CD4-positive, CD25-positive, alpha-beta regulatory T cell (primary cell): Measurements from ENCODE around the gene AKR1B1. TPM values are rescaled to one million over a fixed set of nuclear protein-coding genes. Genes with fewer than 3 reads are reported as not detected.
A peak's percentile ranks its signal among the peaks of the same experiment; 100 is the strongest.

Experiments
- ATAC-seq, 2 donors: fragments of 150-1000 bp; cut with Tn5 transposase; one replicate each; pipeline ENCODE4 v1.10.0; 2021; ENCODE audit warnings: low read depth in 2 of 2, moderate number of reproducible peaks in 2 of 2, moderate library complexity in 1 of 2
- DNase-seq, 3 donors: peaks; one replicate each; pipeline versions ENCODE4 v3.0.0 to v3.0.0-alpha.2; 2012 to 2022; ENCODE audit warnings: mixed read lengths in 1 of 3
- H3K27ac ChIP-seq: one replicate; pipeline ENCODE4 v1.7.0; 2013; ENCODE audit warnings: mild to moderate bottlenecking, low read length; ENCODE audit not compliant: insufficient read depth, poor library complexity, severe bottlenecking
- H3K27me3 ChIP-seq: one replicate; pipeline ENCODE4 v1.7.0; 2013; ENCODE audit warnings: low read length; ENCODE audit not compliant: control insufficient read depth, insufficient read depth
- H3K36me3 ChIP-seq: one replicate; pipeline ENCODE4 v1.7.0; 2013; ENCODE audit warnings: mild to moderate bottlenecking, low read length, moderate library complexity; ENCODE audit not compliant: control insufficient read depth, insufficient read depth
- H3K4me1 ChIP-seq: 2 replicates; pipeline ENCODE4 v1.7.0; 2013; ENCODE audit warnings: mild to moderate bottlenecking, low read length; ENCODE audit not compliant: insufficient read depth, control insufficient read depth, poor library complexity, severe bottlenecking
- H3K4me3 ChIP-seq: one replicate; pipeline ENCODE4 v1.7.0; 2013; ENCODE audit warnings: low read depth, mild to moderate bottlenecking, low read length, moderate library complexity
- H3K9me3 ChIP-seq, 2 experiments: 1 replicate in 1 of 2; 2 replicates in 1 of 2; pipeline ENCODE4 v1.7.0; 2013; ENCODE audit warnings: low read length in 2 of 2, mild to moderate bottlenecking in 1 of 2, moderate library complexity in 1 of 2; ENCODE audit not compliant: control insufficient read depth in 2 of 2
- H3K27ac Mint-ChIP-seq, 3 donors: one replicate each; pipeline ENCODE4 v1.8.0; 2020 to 2022; ENCODE audit warnings: mild to moderate bottlenecking in 3 of 3, mixed read lengths in 3 of 3, moderate library complexity in 2 of 3
- H3K27me3 Mint-ChIP-seq: one replicate; pipeline ENCODE4 v1.8.0; 2022; ENCODE audit warnings: mild to moderate bottlenecking, mixed read lengths
- H3K36me3 Mint-ChIP-seq: one replicate; pipeline ENCODE4 v1.8.0; 2020; ENCODE audit warnings: mixed read lengths
- H3K4me1 Mint-ChIP-seq, 4 donors: one replicate each; pipeline ENCODE4 v1.8.0; 2020 to 2022; ENCODE audit warnings: mixed read lengths in 4 of 4, mild to moderate bottlenecking in 1 of 4
- H3K4me3 Mint-ChIP-seq, 4 donors: one replicate each; pipeline ENCODE4 v1.8.0; 2020 to 2022; ENCODE audit warnings: mild to moderate bottlenecking in 4 of 4, mixed read lengths in 4 of 4, moderate library complexity in 3 of 4
- H3K9me3 Mint-ChIP-seq, 7 donors: one replicate each; pipeline ENCODE4 v1.8.0; 2020 to 2022; ENCODE audit warnings: mixed read lengths in 7 of 7, mild to moderate bottlenecking in 3 of 7, moderate library complexity in 2 of 7
- polyA plus RNA-seq, 4 donors: library from polyadenylated mRNA; unstranded; fragments of 300-500 nt; fragmentation: Illumina TruSeq; gene quantifications; one replicate each; pipeline ENCODE4 v1.2.3, GENCODE V29; 2021
- total RNA-seq: library from RNA; stranded (reverse); gene quantifications from one replicate; pipeline ENCODE4 v1.2.3, GENCODE V29; 2022

Gene AKR1B1
- total and polyA plus RNA-seq, 5 donors from 2014 or later: 44.6 to 137 (median 114) TPM

- H3K4me3 ChIP-seq: no peak overlapping the region
- peaks cover 5% of the 10 kb centered on the region for H3K27me3 Mint-ChIP-seq
- H3K36me3 ChIP-seq: no peaks in the 10 kb centered on the region
- H3K27me3 ChIP-seq: no peaks in the 10 kb centered on the region
- DNase-seq (no peak), ATAC-seq (no peak)
- H3K27ac Mint-ChIP-seq: no peak overlapping the region
- H3K4me1 ChIP-seq: no peaks in the 10 kb centered on the region
- no peaks in the 10 kb centered on the region for H3K9me3 ChIP-seq
- H3K4me3 Mint-ChIP-seq: no peak overlapping the region
- no peaks in the 10 kb centered on the region for H3K4me1 Mint-ChIP-seq
- H3K36me3 Mint-ChIP-seq: no peaks in the 10 kb centered on the region
- no peak overlapping the region for H3K27ac ChIP-seq
- H3K9me3 Mint-ChIP-seq: peaks cover 0 to 2% (median 0%) of the 10 kb centered on the region in 7 donors
Observed at GRCh38 chr7:134414109-134414508, 44.8 kb downstream of the AKR1B1 start.

DNA sequence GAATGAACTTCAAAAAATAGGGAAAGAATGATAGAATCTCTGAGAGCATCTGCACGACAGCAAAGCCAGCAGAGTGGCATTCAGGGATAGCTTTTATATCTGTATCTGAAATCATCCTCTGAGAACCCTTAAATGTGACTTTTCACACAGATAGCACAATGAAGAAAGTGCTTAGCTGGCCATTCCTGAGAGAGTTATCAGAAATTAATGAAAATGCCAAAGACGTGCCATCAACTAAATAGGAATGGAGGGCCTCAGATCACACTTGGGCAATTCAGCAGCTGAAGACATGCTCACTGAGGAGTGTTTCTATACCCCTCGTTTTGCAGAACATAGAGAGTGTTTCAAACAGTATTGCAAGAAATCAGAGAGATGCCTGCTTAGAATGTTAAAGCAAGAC is 51.6 kb downstream of the AKR1B1 start:
- Mint-ChIP-seq H3K4me3 (no peak overlapping the region), H3K4me1 (peaks cover 0 to 1% (median 0%) of the 10 kb centered on the region in 4 donors), H3K27me3 (no peaks in the 10 kb centered on the region), H3K9me3 (peaks cover 0 to 1% (median 0%) of the 10 kb centered on the region in 7 donors), H3K36me3 (no peaks in the 10 kb centered on the region), H3K27ac (no peak overlapping the region)
- H3K27me3 ChIP-seq: no peaks in the 10 kb centered on the region
- ATAC-seq (no peak), DNase-seq (no peak)
- H3K4me1 ChIP-seq: no peaks in the 10 kb centered on the region
- no peaks in the 10 kb centered on the region for H3K36me3 ChIP-seq
- H3K27ac ChIP-seq: no peak overlapping the region
- no peaks in the 10 kb centered on the region for H3K9me3 ChIP-seq
- no peak overlapping the region for H3K4me3 ChIP-seq

DNA sequence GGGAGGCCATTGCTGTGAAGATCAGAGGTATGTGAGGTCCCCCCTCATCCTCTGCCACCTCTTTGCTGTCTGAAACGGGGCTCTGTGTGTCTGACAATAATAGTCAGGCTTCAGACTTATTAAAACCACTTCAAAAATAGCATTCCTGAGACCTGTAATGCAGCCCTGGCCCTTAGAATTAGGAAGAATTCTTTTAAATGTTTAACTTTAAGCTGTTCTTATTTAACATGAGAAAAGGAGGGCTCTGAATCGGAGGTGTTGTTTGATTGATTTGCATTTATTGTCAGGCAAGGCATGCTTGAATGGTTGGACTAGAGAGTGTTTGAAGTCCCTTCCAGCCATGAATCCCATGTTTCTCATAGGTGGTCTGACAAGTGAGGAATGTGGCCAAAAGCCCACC is 52.5 kb downstream of the AKR1B1 start:
- H3K4me3 ChIP-seq: no peak overlapping the region
- H3K27ac ChIP-seq: no peak overlapping the region
- Mint-ChIP-seq H3K4me1 (peaks cover 0 to 1% (median 0%) of the 10 kb centered on the region in 4 donors), H3K4me3 (no peak overlapping the region), H3K27ac (no peak overlapping the region), H3K27me3 (peaks cover 5% of the 10 kb centered on the region), H3K9me3 (peaks cover 0 to 1% (median 0%) of the 10 kb centered on the region in 7 donors), H3K36me3 (no peaks in the 10 kb centered on the region)
- H3K9me3 ChIP-seq: no peaks in the 10 kb centered on the region
- H3K36me3 ChIP-seq: no peaks in the 10 kb centered on the region
- DNase-seq: no peak
- H3K27me3 ChIP-seq: no peaks in the 10 kb centered on the region
- no peak for ATAC-seq
- no peaks in the 10 kb centered on the region for H3K4me1 ChIP-seq

DNA sequence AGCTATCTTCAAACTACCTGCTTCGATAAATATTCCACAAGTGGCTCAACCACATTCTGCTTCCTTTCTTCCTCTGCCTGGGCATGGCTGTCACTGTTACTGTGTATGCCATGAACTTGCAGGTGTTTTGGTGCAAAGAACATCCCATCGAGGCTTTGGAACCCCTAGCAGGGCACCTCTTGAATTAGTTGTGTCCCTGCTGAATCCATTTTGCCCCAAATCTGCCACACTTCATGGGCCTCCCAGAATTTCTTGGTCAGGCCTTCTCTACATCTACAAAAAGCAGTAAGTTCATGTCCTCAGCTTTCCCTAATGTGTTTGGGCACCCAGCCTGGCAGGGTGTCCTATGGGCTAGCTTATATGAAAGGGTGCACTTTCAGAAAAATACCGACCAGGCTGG is 53.6 kb downstream of the AKR1B1 start:
- ATAC-seq: no peak
- no peak overlapping the region for H3K27ac ChIP-seq
- no peaks in the 10 kb centered on the region for H3K36me3 Mint-ChIP-seq

DNA sequence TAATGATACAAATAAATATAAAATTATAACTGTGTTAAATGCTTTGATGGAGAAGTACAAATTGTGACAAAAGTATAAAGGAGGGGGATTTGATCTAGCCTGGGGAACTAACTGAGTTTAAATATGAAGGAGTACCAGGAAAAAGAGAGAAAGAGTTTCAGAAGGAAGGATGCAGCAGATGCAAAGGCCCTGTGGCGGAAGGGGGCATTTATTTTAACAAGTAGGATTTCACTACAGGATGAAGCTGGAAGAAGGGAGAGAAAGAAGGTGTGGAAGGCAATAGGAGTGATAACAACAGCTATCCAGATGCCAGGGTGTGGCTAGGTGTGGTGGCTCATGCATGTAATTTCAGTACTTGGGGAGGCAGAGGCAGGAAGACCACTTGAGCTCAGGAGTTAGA is 55.8 kb downstream of the AKR1B1 start:
- no peak for DNase-seq
- Mint-ChIP-seq H3K36me3 (no peaks in the 10 kb centered on the region), H3K9me3 (peaks cover 0 to 1% (median 0%) of the 10 kb centered on the region in 7 donors)

More for the DNA sequence above, 53.6 kb downstream of the AKR1B1 start:
- Mint-ChIP-seq H3K27me3 (peaks cover 6% of the 10 kb centered on the region), H3K9me3 (peaks cover 0 to 1% (median 0%) of the 10 kb centered on the region in 7 donors), H3K4me1 (peaks cover 0 to 1% (median 0%) of the 10 kb centered on the region in 4 donors), H3K27ac (no peak overlapping the region), H3K4me3 (no peak overlapping the region)
- no peaks in the 10 kb centered on the region for H3K27me3 ChIP-seq
- no peaks in the 10 kb centered on the region for H3K36me3 ChIP-seq
- no peak for DNase-seq
- no peak overlapping the region for H3K4me3 ChIP-seq
- no peaks in the 10 kb centered on the region for H3K9me3 ChIP-seq
- no peaks in the 10 kb centered on the region for H3K4me1 ChIP-seq

GRCh38 chr7:134400859-134401258 is 58.0 kb downstream of the AKR1B1 start:
- Mint-ChIP-seq H3K4me1 (no peaks in the 10 kb centered on the region), H3K36me3 (no peaks in the 10 kb centered on the region), H3K9me3 (peaks cover 0 to 1% (median 0%) of the 10 kb centered on the region in 7 donors), H3K27me3 (peaks cover 6% of the 10 kb centered on the region), H3K27ac (no peak overlapping the region), H3K4me3 (no peak overlapping the region)
- Histone ChIP-seq H3K27me3 (no peaks in the 10 kb centered on the region), H3K4me1 (no peaks in the 10 kb centered on the region), H3K27ac (no peak overlapping the region), H3K9me3 (no peaks in the 10 kb centered on the region), H3K36me3 (no peaks in the 10 kb centered on the region), H3K4me3 (no peak overlapping the region)
- ATAC-seq (no peak), DNase-seq (no peak)

More for the DNA sequence above, 55.8 kb downstream of the AKR1B1 start:
- no peak overlapping the region for H3K4me3 Mint-ChIP-seq
- Histone ChIP-seq H3K27ac (no peak overlapping the region), H3K4me1 (no peaks in the 10 kb centered on the region), H3K4me3 (no peak overlapping the region), H3K27me3 (no peaks in the 10 kb centered on the region), H3K36me3 (no peaks in the 10 kb centered on the region), H3K9me3 (no peaks in the 10 kb centered on the region)
- no peak for ATAC-seq
- H3K4me1 Mint-ChIP-seq: peaks cover 0 to 1% (median 0%) of the 10 kb centered on the region in 4 donors
- no peak overlapping the region for H3K27ac Mint-ChIP-seq
- peaks cover 6% of the 10 kb centered on the region for H3K27me3 Mint-ChIP-seq

- no peak overlapping the region for H3K4me3 Mint-ChIP-seq
- H3K4me1 Mint-ChIP-seq: peaks cover 0 to 2% (median 0%) of the 10 kb centered on the region in 4 donors
- no peak overlapping the region for H3K4me3 ChIP-seq
- no peaks in the 10 kb centered on the region for H3K36me3 Mint-ChIP-seq
- no peaks in the 10 kb centered on the region for H3K27me3 ChIP-seq
- ATAC-seq (no peak), DNase-seq (no peak)
- H3K27me3 Mint-ChIP-seq: no peaks in the 10 kb centered on the region
- no peaks in the 10 kb centered on the region for H3K9me3 ChIP-seq
- H3K27ac Mint-ChIP-seq: no peak overlapping the region
- H3K4me1 ChIP-seq: no peaks in the 10 kb centered on the region
- no peaks in the 10 kb centered on the region for H3K36me3 ChIP-seq
- no peak overlapping the region for H3K27ac ChIP-seq
- H3K9me3 Mint-ChIP-seq: peaks cover 0 to 1% (median 0%) of the 10 kb centered on the region in 7 donors
Observed at GRCh38 chr7:134396031-134396430, 62.9 kb downstream of the AKR1B1 start.

GRCh38 chr7:134395604-134396003 is 63.3 kb downstream of the AKR1B1 start:
- Mint-ChIP-seq H3K27me3 (no peaks in the 10 kb centered on the region), H3K36me3 (no peaks in the 10 kb centered on the region), H3K4me1 (peaks cover 0 to 2% (median 0%) of the 10 kb centered on the region in 4 donors), H3K9me3 (peaks cover 0 to 1% (median 0%) of the 10 kb centered on the region in 7 donors), H3K4me3 (no peak overlapping the region), H3K27ac (peak overlapping the region in 1 of 3 donors; percentile 32)
- no peaks in the 10 kb centered on the region for H3K9me3 ChIP-seq
- no peak overlapping the region for H3K4me3 ChIP-seq
- H3K4me1 ChIP-seq: no peaks in the 10 kb centered on the region
- no peaks in the 10 kb centered on the region for H3K27me3 ChIP-seq
- H3K27ac ChIP-seq: no peak overlapping the region
- ATAC-seq (no peak), DNase-seq (no peak)
- no peaks in the 10 kb centered on the region for H3K36me3 ChIP-seq
